GM20431 (cell line): Measurements from ENCODE around the gene MRAS.
"Not testable (repeated sequence)": the region's sequence is repeated elsewhere in the genome, so short reads cannot be mapped to it uniquely, and the experiment has no call there.

Experiments used
- in situ Hi-C: fragments of 300-500 bp; cut with MseI, MboI; formaldehyde crosslinking; loops from one replicate; pipeline ENCODE4 v1.15.0; 2020; ENCODE audit warnings: low sequenced_read_pairs; ENCODE audit not compliant: unreplicated experiment

Gene MRAS

GRCh38 chr3:138439646-138440045 is 91.3 kb downstream of the MRAS start:
- in situ Hi-C loops, result no loop called here

DNA sequence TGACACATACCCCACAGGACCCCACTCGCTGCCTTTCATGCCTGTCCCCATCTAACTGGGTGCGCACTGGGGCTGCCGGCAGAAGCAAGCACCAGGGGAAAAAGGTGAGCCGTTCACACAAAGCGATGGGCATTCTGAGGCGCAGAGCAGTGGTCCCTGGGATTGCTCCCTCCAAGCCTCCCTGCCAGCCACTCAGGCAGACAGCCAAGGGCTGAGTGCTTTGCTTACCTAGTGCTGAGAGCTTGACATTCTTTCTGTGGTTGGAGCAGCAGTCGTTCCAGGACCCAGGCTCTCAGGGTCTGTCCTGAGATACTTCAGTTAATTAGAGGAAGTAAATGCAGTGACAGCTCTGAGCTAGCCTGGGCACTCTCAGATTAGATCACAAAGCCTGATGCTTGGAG is 91.7 kb downstream of the MRAS start:
- in situ Hi-C loops, result no loop called here

- in situ Hi-C loops, result no loop called here
Measured at GRCh38 chr3:138440596-138440995, 92.2 kb downstream of the MRAS start.

DNA sequence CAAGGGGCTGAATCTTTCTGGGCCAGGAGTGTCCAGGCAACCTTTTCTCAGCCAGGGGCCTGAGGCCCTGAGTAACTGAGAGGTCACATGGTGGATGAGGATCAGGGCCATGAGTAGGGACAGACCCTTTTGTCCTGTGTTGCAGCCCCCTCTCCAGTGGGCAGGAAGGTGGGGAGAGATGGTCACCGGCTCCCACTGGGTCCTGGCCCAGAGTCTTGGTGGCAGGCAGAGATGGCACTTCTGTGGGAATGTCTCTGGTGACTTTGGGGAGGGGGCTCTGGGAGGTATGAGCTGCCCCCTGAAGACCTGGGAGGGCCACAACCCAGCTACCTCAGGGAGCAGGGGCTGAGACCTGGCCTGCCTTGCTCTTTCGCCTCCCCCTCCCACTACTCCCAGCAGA is 92.9 kb downstream of the MRAS start:
- in situ Hi-C loops, result no loop called here

DNA sequence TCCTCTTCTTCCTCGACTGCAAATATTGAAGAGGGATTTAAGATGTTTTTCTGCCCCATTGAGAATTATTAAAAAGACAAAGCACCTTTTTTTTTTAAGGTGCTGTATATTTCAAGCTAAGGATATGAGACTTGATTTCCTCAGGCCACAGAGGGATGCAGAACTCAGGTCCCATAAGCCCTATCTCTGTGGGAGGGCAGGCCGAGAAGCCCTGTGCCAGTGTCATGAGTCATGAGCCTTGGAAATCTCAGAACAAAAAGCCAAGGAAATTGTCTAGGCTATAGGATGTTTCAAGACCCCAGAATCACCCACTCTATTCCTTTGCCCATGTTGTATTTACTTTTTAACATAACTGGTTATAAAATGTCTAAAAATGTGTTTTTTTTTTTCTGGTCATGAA is 93.4 kb downstream of the MRAS start:
- in situ Hi-C loops, result no loop called here

- in situ Hi-C loops, result no loop called here
Measured at GRCh38 chr3:138442433-138442832, 94.1 kb downstream of the MRAS start.

GRCh38 chr3:138443091-138443490 is 94.7 kb downstream of the MRAS start:
- in situ Hi-C loops, result no loop called here

- in situ Hi-C loops, result no loop called here
Measured at GRCh38 chr3:138443521-138444503, 95.4 kb downstream of the MRAS start.

DNA sequence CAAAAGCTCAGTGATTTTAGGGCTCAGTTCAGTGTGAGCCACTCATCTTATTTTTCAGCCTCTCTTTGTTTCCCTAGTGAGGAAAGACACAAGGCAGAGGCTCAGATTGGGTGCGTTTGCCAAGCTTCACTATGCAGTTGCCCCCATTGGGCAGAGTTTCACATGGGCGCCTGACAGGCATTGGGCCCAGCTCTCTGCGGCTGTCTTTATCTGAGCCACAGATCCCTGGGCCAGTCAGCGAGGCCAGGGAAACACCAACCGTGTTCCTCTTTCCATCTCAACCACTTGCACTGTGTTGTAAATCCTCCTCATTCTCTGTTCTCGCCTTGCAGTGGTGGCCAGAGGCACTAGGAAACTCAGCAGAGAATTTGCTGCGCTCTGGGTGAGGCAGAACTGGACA is 96.9 kb downstream of the MRAS start:
- in situ Hi-C loops, result no loop called here

DNA sequence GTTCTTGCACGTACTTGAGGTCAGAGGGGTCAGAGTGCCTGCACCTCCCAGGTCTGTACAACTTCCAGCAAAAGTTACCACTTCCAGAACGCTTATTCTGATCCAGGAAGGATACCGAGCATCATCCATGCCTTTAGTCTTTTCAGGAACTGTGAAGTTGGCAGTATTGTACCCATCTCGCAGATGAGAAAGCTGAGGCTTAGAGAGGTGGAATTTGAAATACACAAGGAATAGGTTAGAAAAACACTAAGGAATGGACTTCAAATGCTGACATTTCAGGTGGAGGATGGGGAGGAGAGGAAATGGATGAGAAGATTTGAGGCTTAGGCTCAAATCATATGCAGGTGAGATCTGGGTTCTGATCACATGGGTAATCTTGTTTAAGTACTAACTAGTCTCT is 97.3 kb downstream of the MRAS start:
- in situ Hi-C loops, result no loop called here

DNA sequence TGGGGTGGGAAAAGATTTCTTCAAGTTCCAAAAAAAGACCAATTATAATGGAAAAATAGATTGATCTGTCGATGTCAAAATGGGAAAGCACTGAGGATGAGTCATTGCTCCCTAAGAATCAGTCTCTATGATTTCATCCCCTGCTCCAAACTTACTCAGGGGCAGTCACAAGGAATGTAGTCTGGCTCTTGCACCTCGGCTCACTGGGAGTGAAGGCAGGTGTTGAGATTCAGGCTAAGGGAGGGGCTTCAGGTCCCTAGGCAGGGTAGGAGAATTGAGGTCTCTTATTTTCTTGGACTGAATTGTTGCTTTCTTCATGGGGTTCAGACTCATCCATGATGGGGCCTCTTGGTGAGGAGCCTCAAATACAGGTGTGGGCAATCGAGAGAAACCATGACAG is 100.3 kb downstream of the MRAS start:
- in situ Hi-C loops, result no loop called here

- in situ Hi-C loops, result no loop called here
Measured at GRCh38 chr3:138449490-138449889, 101.1 kb downstream of the MRAS start.

DNA sequence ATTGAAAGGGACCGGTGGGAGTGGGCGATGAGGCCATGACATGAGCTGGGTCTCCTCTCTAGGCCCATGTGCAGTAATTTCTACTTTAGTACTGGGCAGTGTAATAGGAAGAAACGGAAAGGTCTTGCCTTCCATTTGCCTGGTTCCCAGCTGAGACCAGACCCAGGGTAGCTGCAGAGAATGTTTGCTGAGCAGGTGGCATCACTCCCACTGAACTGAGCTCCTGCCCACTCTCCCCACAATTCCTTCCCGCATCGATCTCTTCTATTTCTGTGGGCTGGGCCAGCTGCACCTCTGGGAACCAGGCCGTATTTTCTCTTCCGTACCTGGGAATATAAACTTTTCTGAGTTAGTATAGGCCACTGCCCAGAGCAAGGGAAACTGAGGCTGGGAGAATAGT is 101.8 kb downstream of the MRAS start:
- in situ Hi-C loops, result no loop called here

GRCh38 chr3:138450704-138451424 is 102.5 kb downstream of the MRAS start:
- in situ Hi-C loops, result no loop called here

DNA sequence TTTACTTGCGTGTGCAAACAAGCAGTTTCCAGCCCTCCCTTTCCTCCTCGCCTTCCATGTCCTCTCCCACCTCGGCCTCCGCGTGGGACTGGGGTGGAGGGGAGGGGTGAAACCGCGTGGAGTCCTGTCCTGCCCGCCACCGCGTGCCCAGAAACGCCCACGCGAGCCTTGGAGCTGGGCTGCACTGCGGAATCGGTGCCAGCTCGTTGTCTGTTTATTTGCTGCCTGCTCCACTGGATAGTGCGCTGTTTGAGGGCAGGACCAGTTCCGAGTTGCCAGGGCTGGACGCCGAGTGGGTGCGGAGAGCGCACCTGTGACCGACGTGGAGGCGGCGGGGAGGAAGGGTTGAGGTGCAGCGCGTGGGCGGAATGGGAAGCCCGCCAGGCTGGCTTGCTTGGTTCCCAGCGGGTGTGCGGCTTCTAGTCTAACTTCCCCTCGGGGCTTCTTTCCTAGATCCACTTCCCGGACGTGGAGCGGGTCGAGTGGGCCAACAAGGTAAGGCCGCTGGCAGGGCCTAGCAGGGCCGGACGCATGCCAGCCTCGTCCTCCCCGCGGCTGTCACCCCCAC is 103.3 kb downstream of the MRAS start:
- in situ Hi-C loops, result no loop called here

DNA sequence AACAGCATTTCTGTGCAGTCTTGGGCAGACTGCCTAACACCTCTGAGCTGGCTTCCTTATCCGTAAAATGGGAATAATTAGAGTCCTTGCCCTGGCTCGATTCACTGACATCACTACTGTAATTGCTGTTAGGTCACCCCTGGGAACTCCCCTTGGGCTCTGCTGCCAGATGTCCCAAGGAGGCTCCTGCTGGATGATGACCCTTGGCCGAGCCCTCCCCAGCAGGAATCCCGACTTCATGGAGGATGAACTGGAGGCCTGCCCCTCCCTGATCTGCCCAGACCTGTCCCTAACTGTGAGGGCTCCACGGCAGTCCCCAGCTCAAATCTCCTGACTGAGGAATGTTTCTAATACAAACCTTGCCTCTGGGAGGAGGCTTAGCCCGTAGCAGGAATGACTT is 104.1 kb downstream of the MRAS start:
- in situ Hi-C loops, result no loop called here

DNA sequence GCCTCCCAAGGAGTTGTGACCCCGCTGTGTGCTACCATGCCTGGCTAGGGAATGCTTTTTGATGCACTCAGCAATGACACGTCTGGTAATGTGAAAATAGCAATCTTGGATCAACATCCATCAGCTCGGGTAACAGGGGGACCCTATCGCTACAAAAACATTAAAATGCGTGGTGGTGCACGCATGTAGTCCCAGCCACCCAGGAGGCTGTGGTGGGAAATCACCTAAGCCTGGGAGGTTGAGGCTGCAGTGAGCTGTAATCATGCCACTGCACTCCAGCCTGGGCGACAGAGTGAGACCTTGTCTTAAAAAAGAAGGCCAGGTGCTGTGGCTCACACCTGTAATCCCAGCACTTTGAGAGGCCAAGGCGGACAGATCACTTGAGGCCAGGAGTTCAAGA is 105.6 kb downstream of the MRAS start:
- in situ Hi-C loops, result not testable (repeated sequence)
